Smooth muscle cell (in vitro differentiated cells): ENCODE results near the gene LYST. TPM values are rescaled to one million over a fixed set of nuclear protein-coding genes. Genes with fewer than 3 reads are reported as not detected.

ENCODE experiments used
- DNase-seq: peaks from one replicate; lab custom pipeline; 2025; ENCODE audit not compliant: unreplicated experiment; lab: John Stamatoyannopoulos, UW
- H2AFZ ChIP-seq: fragments of 200-600 bp; sonication (generic); 2 replicates; pipeline ENCODE4 v1.6.0; 2016; ENCODE audit warnings: antibody characterized with exemption, low read depth, mild to moderate bottlenecking
- H3F3A ChIP-seq: fragments of 200-600 bp; sonication (generic); 2 replicates; pipeline ENCODE4 v1.6.0; 2017; ENCODE audit warnings: antibody characterized with exemption, low read depth
- H3K27ac ChIP-seq: fragments of 200-600 bp; sonication (generic); 2 replicates; pipeline ENCODE4 v1.5.1; 2016; ENCODE audit warnings: low read depth, mild to moderate bottlenecking
- H3K27me3 ChIP-seq: fragments of 200-600 bp; sonication (generic); 2 replicates; pipeline ENCODE4 v1.6.1; 2016; ENCODE audit warnings: low read depth, mild to moderate bottlenecking
- H3K36me3 ChIP-seq: fragments of 200-600 bp; sonication (generic); 2 replicates; pipeline ENCODE4 v1.5.1; 2016; ENCODE audit warnings: low read depth
- H3K4me1 ChIP-seq: fragments of 200-600 bp; sonication (generic); 2 replicates; pipeline ENCODE4 v1.5.1; 2016; ENCODE audit warnings: low read depth
- H3K4me2 ChIP-seq: fragments of 200-600 bp; sonication (generic); 2 replicates; pipeline ENCODE4 v1.6.0; 2016; ENCODE audit warnings: mild to moderate bottlenecking
- H3K4me3 ChIP-seq: fragments of 200-600 bp; sonication (generic); 2 replicates; pipeline ENCODE4 v1.5.1; 2016; ENCODE audit warnings: mild to moderate bottlenecking
- H3K79me2 ChIP-seq: fragments of 200-600 bp; sonication (generic); 2 replicates; pipeline ENCODE4 v1.6.0; 2016; ENCODE audit warnings: low read depth, mild to moderate bottlenecking
- H3K9ac ChIP-seq: fragments of 200-600 bp; sonication (generic); 2 replicates; pipeline ENCODE4 v1.6.0; 2016; ENCODE audit warnings: low read depth
- H3K9me3 ChIP-seq: fragments of 200-600 bp; sonication (generic); replicated peaks from 2 replicates; pipeline ENCODE4 v1.5.1; 2016; ENCODE audit warnings: low read depth
- H4K20me1 ChIP-seq: fragments of 200-600 bp; sonication (generic); 2 replicates; pipeline ENCODE4 v1.6.0; 2016; ENCODE audit warnings: low read depth
- CTCF ChIP-seq: fragments of 200-600 bp; sonication (generic); IDR thresholded peaks from 2 replicates; pipeline ENCODE4 v1.5.1; 2017; ENCODE audit warnings: borderline replicate concordance, mild to moderate bottlenecking, antibody characterized with exemption; ENCODE audit not compliant: insufficient read depth, poor library complexity, severe bottlenecking
- WGBS: methylation state at CpG from one replicate; pipeline ENCODE4 v1.1.7; 2016; ENCODE audit warnings: low lambda C conversion rate; 5-methylcytosine and 5-hydroxymethylcytosine counted together
- polyA plus RNA-seq: library from polyadenylated mRNA; unstranded; fragments of >200 nt; fragmentation: Nextera tagmentation; extraction: Ambion mirVana; gene quantifications from 2 replicates; pipeline ENCODE4 v1.2.1, GENCODE V29; 2016
- total RNA-seq: library from RNA; depleted of rRNA; stranded (reverse); fragments of >200 nt; gene quantifications from 2 replicates; pipeline ENCODE4 v1.2.3, GENCODE V29; 2014

The LYST gene
- total and polyA plus RNA-seq, 2 experiments from 2014 or later, result 2.2 to 13.5 TPM

- H3K4me2 ChIP-seq, result no peak overlapping the region
- peaks cover 37% of the 10 kb centered on the region for H4K20me1 ChIP-seq
- no peak overlapping the region for H2AFZ ChIP-seq
- H3K4me1 ChIP-seq, result no peaks in the 10 kb centered on the region
- no peak for DNase-seq
- TF ChIP-seq CTCF, result no peak
- no peak overlapping the region for H3K9ac ChIP-seq
- no peaks in the 10 kb centered on the region for H3K27me3 ChIP-seq
- H3K4me3 ChIP-seq, result no peak overlapping the region
- peaks cover 6% of the 10 kb centered on the region for H3K36me3 ChIP-seq
- no peaks in the 10 kb centered on the region for H3K9me3 ChIP-seq
- no peaks in the 10 kb centered on the region for H3F3A ChIP-seq
- H3K27ac ChIP-seq, result no peak overlapping the region
- 96% methylated on average over 3 of the region's 3 CpGs for WGBS
- H3K79me2 ChIP-seq, result no peaks in the 10 kb centered on the region
Measured at GRCh38 chr1:235688096-235688495, 178.6 kb downstream of the LYST start.

- Histone ChIP-seq H3K79me2 (peaks cover 9% of the 10 kb centered on the region), H3K27me3 (no peaks in the 10 kb centered on the region), H3K4me1 (peaks cover 9% of the 10 kb centered on the region), H3K4me2 (no peak overlapping the region), H3K36me3 (peaks cover 4% of the 10 kb centered on the region), H3K27ac (no peak overlapping the region), H3K4me3 (no peak overlapping the region), H3K9ac (no peak overlapping the region), H2AFZ (no peak overlapping the region), H4K20me1 (peaks cover 50% of the 10 kb centered on the region), H3K9me3 (no peaks in the 10 kb centered on the region), H3F3A (no peaks in the 10 kb centered on the region)
- WGBS, result 95% methylated on average over 1 of the region's 1 CpG
- DNase-seq, result no peak
- TF ChIP-seq CTCF, result no peak
Measured at GRCh38 chr1:235683653-235684052, 183.1 kb downstream of the LYST start.

GRCh38 chr1:235682216-235682615 lies 184.5 kb downstream of the LYST start:
- Histone ChIP-seq H3K79me2 (peaks cover 16% of the 10 kb centered on the region), H3K9ac (no peak overlapping the region), H4K20me1 (peaks cover 48% of the 10 kb centered on the region), H3F3A (no peaks in the 10 kb centered on the region), H3K27ac (peak overlapping the region; percentile 47), H3K4me1 (peaks cover 10% of the 10 kb centered on the region), H2AFZ (no peak overlapping the region), H3K27me3 (no peaks in the 10 kb centered on the region), H3K4me3 (no peak overlapping the region), H3K9me3 (no peaks in the 10 kb centered on the region), H3K36me3 (peaks cover 4% of the 10 kb centered on the region), H3K4me2 (no peak overlapping the region)
- DNase-seq, result no peak
- TF ChIP-seq CTCF, result no peak
- WGBS, result 100% methylated on average over 3 of the region's 3 CpGs

- Histone ChIP-seq H4K20me1 (peaks cover 47% of the 10 kb centered on the region), H3K36me3 (peaks cover 4% of the 10 kb centered on the region), H3K27ac (no peak overlapping the region), H3K4me2 (no peak overlapping the region), H2AFZ (no peak overlapping the region), H3K79me2 (peaks cover 16% of the 10 kb centered on the region), H3K4me3 (no peak overlapping the region), H3K9ac (no peak overlapping the region), H3K9me3 (no peaks in the 10 kb centered on the region), H3K4me1 (peaks cover 16% of the 10 kb centered on the region), H3K27me3 (no peaks in the 10 kb centered on the region), H3F3A (no peaks in the 10 kb centered on the region)
- 70% methylated on average over 3 of the region's 3 CpGs for WGBS
- DNase-seq, result no peak
- TF ChIP-seq CTCF, result no peak
Measured at GRCh38 chr1:235679644-235680043, 187.1 kb downstream of the LYST start.
